HG03095 (cell line): ENCODE measurements around the gene VPS26B.

ENCODE experiments used
- ATAC-seq: cut with Tn5 transposase; IDR thresholded peaks from one replicate; pipeline ENCODE4 v1.9.1; 2021; ENCODE audit warnings: moderate library complexity; ENCODE audit not compliant: unreplicated experiment

The VPS26B gene

GRCh38 chr11:134257101-134257500 lies 32.6 kb downstream of the VPS26B start:
- no peak for ATAC-seq

- ATAC-seq, result no peak
These were observed 34.1 kb downstream of the VPS26B start for GRCh38 chr11:134258577-134258976.

- ATAC-seq, result no peak
These were observed 36.0 kb downstream of the VPS26B start for GRCh38 chr11:134260503-134260902.

DNA sequence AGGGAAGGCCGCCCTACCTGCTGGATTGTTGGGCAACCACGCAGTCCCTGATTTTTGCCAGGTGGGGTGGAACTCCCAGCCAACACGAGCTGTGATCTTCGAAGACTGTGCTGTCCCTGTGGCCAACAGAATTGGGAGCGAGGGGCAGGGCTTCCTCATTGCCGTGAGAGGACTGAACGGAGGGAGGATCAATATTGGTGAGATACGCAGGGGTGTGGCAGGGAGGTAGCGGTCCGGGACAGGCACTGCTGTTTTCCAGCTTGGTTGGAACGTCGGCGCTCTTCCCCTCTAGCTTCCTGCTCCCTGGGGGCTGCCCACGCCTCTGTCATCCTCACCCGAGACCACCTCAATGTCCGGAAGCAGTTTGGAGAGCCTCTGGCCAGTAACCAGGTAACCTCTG lies 36.5 kb downstream of the VPS26B start:
- no peak for ATAC-seq

GRCh38 chr11:134261626-134262488 lies 37.4 kb downstream of the VPS26B start:
- ATAC-seq, result no peak

DNA sequence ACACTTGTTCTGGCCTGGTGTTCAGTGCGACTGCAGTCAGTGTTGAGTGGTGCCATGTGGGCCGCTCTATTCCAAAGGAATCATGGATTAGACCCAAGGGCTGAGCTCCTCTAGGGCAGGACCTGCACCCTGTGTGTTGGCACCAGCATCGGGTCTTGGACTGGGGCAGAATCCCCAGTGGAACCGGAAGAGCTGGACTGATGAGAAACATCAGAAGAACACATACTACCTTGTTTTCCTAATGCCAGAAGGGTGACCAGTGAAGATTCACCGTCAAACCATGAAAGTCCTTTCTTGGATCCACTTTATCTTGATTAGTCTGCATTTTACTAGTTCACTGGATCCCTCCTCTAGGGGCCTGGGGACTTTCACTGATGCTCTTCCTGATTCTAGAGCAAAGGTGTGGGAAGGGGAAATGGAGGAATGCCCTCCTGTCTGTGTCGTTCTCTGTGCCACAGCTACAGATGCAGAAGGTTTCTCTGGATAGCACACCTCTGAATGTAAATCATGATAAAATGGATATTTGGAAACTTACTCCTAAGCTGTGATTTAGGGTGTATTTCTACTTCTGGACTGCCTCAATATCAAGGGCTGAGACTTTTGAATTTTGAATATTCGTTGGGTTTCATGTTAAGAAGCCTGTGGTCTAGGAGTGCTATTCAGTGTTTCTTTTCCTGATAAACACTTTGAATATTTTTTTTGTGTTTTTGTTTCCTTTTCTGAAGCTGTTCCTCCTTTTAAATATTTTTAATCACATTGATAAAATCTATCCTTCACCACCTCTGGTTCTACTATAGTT lies 40.7 kb downstream of the VPS26B start:
- no peak for ATAC-seq

DNA sequence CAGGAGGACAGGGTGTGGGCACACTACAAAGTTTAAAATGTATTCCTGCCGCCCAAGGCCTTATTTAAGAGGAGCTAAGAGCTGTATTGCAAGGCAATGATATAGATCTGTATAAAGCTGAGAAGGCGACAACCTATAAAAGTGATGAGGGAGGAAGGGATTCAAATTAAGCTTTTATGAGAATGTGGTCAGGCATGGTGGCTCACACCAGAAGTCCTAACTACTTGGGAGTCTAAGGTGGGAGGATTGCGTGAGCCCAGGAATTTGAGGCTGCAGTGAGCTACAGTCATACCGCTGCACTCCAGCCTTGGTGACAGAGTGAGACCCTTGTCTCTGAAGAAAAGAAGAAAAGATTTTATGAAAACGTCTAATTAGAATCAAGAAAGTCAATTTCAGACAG lies 42.0 kb downstream of the VPS26B start:
- ATAC-seq, result no peak

DNA sequence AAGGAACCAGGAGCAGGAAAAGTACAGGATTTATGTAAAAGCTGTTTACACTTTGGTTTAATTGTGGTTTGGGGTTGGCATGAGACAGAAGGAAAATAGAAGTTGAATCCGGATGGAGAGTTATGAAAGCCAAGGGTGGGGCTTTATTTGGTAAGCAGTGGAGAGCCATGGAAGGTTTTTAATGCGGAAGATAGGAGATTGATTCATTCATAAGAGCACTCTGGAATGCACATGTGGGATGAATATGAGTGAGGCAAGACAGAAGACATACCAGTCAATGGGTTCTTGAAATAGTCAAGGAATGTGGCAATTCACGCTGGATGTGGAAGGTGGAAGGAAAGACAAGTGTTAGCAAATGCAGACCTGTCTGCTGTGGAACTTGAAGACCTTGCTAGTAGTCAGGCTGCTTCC lies 42.4 kb downstream of the VPS26B start:
- ATAC-seq, result no peak

- no peak for ATAC-seq
These were observed 43.0 kb downstream of the VPS26B start for GRCh38 chr11:134267461-134267860.

- no peak for ATAC-seq
These were observed 43.5 kb downstream of the VPS26B start for GRCh38 chr11:134267966-134268365.

DNA sequence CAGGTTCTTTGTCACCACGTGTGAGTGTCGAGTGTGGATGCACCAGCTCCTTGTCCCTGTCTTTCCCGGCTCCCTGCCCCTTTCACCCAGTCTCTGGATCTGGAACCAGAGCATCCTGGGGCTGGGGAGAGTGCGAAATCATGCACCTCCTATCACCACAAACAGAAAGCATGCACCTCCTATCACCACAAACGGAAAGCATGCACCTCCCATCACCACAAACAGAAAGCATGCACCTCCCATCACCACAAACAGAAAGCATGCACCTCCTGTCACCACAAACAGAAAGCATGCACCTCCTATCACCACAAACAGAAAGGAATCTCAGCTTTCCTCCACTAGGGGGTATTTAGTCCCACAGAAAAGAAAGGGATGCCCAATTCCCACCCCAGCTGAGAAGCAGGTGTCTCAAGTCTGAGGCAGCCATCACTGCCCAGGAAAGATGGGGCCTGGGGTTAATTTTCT lies 45.8 kb downstream of the VPS26B start:
- ATAC-seq, result no peak

GRCh38 chr11:134271978-134272377 lies 47.5 kb downstream of the VPS26B start:
- no peak for ATAC-seq

- no peak for ATAC-seq
These were observed 48.2 kb downstream of the VPS26B start for GRCh38 chr11:134272381-134273316.

DNA sequence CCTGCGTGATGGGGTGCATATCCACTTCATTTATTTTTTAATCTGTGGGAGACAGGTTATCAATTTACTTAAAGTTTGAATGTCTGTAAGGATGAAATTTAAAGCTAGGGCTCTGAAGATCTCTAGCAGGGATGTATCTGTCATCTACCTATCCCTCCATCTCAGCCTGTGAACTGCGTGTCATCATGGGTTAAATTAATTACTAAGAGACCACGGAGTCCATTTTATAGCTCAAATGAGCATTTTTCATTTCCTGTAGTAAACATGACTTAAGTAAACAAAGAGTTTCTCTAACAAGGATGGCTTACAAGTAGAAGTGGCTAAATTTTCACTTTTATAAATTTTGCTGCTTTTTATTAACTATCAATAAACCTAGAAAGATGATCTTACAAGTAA lies 48.8 kb downstream of the VPS26B start:
- no peak for ATAC-seq

DNA sequence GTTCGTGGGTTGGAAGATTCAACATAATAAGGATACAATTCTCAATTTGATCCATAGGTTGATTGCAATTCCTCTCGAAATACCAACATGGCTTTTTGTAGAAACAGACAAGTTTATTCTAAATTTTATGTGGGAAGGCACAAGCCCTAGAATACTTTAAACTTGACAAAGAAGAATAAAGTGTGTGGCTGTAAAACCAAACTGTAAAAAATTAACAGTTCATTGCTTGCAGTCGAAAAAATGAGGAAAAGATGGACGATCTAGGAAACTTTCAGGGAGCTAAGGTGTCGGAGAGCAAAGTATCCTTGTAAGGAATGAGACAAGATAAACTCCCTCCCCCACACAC lies 50.7 kb downstream of the VPS26B start:
- no peak for ATAC-seq

DNA sequence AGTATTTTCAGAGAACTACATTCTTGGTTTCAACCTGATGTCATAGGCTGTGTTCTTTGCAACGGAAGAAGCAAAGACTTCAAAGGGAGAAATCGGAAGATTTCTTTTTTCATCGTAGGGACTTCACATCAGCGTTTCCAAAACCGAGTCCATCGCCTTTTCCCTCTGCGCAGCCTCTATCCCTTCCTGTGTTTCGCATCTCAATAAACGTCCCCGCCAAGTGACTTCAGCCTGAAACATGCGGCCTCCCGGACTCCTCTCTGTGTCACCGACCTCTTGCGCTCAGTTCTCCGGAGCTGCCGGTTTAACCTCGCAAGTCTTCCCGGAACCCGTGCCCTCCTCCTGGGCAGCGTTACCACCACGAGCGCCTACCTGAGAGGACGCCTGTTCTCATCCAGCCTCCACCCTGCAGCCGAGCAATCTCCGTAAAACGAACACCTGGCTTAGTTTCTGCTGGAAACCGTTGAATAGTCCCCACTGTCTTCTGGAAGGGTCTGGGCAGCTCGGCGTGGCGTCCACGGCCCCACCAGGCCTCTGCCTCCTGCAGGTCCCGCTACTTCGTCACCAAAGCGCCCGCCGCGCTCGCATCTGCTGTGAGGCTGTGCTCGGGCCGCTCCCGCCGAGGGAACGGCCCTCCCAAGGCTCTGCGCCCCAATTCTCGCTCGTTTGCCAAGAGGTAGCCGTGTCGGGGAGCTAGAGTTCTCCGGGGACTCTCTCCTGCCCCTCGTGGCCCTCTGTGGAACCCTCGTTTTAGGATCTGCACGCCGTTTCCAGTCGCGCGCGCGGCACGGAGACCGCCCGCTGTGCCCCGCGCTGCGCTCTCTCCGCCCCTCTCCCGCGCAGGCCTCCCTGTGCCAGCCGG lies 51.3 kb downstream of the VPS26B start, which contains the start of gene GLB1L3:
TSS of gene GLB1L3 (plus strand) at position 846 of the 862 bp plus-strand sequence. CDS start 362 bp downstream, outside the sequence.
- ATAC-seq, result peak; percentile 78

DNA sequence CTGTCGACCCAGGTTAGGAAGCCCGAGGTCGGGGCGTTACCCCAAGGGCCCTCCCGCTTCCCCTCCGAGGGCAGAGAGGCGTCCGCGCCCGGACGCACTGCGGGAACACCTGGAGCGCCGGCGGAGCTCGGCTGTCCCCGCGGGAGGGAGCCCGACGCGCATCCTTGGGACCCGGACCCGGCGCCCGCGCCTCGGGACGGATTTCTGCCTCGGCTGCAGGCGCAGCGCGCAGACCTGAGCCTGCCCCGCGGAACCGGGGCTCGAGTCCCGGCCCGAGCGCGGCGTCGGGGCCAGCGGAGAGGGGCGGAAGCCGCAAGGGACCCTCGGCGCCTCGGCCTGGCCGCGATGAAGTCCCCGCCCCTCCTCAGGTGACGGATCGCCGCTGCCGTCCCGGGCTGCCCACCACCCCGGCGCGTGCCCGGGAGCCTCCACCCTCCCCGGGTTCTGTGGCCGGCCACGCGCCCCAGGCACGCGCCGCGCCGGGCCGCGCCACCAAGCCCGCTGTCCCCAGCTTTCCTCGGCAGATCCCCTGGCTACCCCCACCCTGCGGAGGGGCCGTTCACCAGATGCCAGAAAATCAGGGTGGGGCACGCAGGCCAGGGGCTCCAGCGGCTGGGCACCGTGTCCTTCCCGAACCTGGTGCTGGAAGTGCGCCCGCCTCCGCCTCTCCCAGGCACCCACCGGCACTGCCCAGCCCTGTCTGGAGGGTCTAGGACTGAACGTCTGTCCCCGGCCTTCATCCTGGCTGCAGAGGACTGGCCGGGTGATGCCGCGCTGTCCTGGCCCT lies 52.1 kb downstream of the VPS26B start:
- ATAC-seq, result peak; percentile 20

DNA sequence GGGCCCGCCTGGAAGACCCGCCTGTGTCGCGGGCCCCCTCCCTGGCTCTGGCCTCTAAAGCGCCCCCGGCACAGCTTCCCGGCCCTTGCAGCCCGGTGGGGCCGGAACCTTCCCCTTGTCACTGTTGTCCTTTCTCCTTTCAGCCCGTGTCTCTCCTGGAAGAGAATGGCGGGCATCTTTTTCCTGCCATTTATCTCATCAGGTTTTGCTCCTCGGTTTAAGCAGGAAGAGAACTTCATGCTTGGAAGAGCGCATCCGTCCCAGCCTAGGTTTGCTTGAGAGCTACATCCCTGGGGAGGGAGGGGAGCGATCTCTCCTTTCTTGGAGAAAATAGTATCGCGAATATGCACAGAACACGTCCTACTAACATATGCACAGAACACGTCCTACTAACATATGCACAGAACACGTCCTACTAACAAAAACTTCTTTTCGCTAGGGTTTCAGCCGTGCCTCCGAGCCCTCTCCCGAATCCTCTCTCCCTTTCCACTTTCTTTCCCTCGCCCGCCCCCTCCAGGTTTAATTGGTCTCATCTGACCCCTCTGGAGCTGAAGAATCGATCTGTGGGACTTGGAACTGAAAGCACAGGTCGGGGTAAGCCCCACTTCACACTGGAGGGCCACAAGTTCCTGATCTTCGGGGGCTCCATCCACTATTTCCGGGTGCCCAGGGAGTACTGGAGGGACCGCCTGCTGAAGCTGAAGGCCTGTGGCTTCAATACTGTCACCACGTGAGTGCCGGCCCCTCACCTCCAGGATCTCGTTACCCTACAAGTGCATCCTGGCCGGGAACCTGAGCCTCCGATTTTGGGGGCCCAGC lies 52.9 kb downstream of the VPS26B start:
- no peak for ATAC-seq
